ENCODE data around the gene RHOXF2B. TPM values are rescaled to one million over a fixed set of nuclear protein-coding genes. Genes with fewer than 3 reads are reported as not detected.

RHOXF2B gene
- total and polyA plus RNA-seq, 2 of the 4 experiments (the other 2 are of a cell fraction), result not detected

GRCh38 chrX:120111611-120112010 is 34.1 kb upstream of the RHOXF2B start:
- no TSS peak for BruUV-seq (replicated peaks)
- H2AK9ac ChIP-seq (replicated peaks; ENCODE audit: low read depth, low read length, poor library complexity), result no peak overlapping the region
- no peak overlapping the region for H2AFZ ChIP-seq (replicated peaks; ENCODE audit: low read length, poor library complexity)
- no peak overlapping the region for H4K91ac ChIP-seq (ENCODE audit: insufficient read depth, low read depth, low read length)
- intact Hi-C loops (cut with micrococcal nuclease), result no loop called here
- TF ChIP-seq BHLHE40 (IDR thresholded peaks at IDR 0.05; ENCODE audit: low read depth, low read length) (no peak), CEBPB (IDR thresholded peaks at IDR 0.05; ENCODE audit: low read depth, low read length) (no peak), MAFK (IDR thresholded peaks at IDR 0.05; ENCODE audit: low read depth, low read length) (no peak), RAD21 (IDR thresholded peaks at IDR 0.05; ENCODE audit: low read length) (no peak), FOS (IDR thresholded peaks at IDR 0.05; ENCODE audit: low read depth, low read length) (no peak), RCOR1 (IDR thresholded peaks at IDR 0.05; ENCODE audit: insufficient replicate concordance, low read length) (no peak), POLR2A (IDR thresholded peaks at IDR 0.05; ENCODE audit: low read depth, low read length) (no peak), MAZ (IDR thresholded peaks at IDR 0.05; ENCODE audit: borderline replicate concordance, low read depth, low read length) (no peak), NFE2L2 (IDR thresholded peaks at IDR 0.05; ENCODE audit: low read depth, low read length) (no peak), CTCF (conservative IDR thresholded peaks at IDR 0.05; ENCODE audit: low read depth, low read length) (no peak), RFX5 (IDR thresholded peaks at IDR 0.05; ENCODE audit: low read depth, low read length) (no peak), MXI1 (IDR thresholded peaks at IDR 0.05; ENCODE audit: borderline replicate concordance, low read depth, low read length) (no peak)
- TF ChIP-seq, protein P1, sequence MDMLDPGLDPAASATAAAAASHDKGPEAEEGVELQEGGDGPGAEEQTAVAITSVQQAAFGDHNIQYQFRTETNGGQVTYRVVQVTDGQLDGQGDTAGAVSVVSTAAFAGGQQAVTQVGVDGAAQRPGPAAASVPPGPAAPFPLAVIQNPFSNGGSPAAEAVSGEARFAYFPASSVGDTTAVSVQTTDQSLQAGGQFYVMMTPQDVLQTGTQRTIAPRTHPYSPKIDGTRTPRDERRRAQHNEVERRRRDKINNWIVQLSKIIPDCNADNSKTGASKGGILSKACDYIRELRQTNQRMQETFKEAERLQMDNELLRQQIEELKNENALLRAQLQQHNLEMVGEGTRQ (IDR thresholded peaks at IDR 0.05; ENCODE audit: low read depth, low read length), result no peak
- no peak overlapping the region for H3K4ac ChIP-seq (ENCODE audit: low read depth, low read length)
- H4K5ac ChIP-seq (ENCODE audit: low read depth, low read length), result no peak overlapping the region
- DNase-seq, result no peak
- H2BK15ac ChIP-seq (ENCODE audit: low read depth, low read length), result no peak overlapping the region
- H3K14ac ChIP-seq (replicated peaks; ENCODE audit: low read depth, low read length), result no peak overlapping the region
- no peaks in the 10 kb centered on the region for H3K9me3 ChIP-seq (ENCODE audit: control insufficient read depth, insufficient read depth, low read length)
- H3K4me1 ChIP-seq (ENCODE audit: control insufficient read depth, insufficient read depth, low read length), result no peaks in the 10 kb centered on the region
- H3K27ac ChIP-seq (ENCODE audit: insufficient read depth, low read length), result no peak overlapping the region
- H3K18ac ChIP-seq (ENCODE audit: low read depth, low read length), result no peak overlapping the region
- H3K79me1 ChIP-seq (ENCODE audit: low read depth in 1 of 2, low read length in 2 of 2), result no peaks in the 10 kb centered on the region
- no peak overlapping the region for H3K4me2 ChIP-seq (ENCODE audit: low read depth, low read length)
- in situ Hi-C loops (cut with MboI; ENCODE audit: low sequenced_read_pairs), result loop anchor here (25.0 kb wide), 1 partner anchor 126 kb away; no protein-coding TSS in a partner anchor
- H2BK120ac ChIP-seq (ENCODE audit: low read depth, low read length), result no peak overlapping the region
- no peak overlapping the region for H3K56ac ChIP-seq (ENCODE audit: extremely low read depth, insufficient read depth, low read length)
- no peaks in the 10 kb centered on the region for H4K20me1 ChIP-seq (ENCODE audit: insufficient read depth, low read length)
- no peak overlapping the region for H2AK5ac ChIP-seq (ENCODE audit: low read depth, low read length)
- dilution Hi-C loops (cut with HindIII; ENCODE audit: low sequenced_read_pairs, unreplicated experiment), result no loop called here
- no peak overlapping the region for H3K23ac ChIP-seq (ENCODE audit: low read depth, low read length)
- no peak overlapping the region for H2BK5ac ChIP-seq (ENCODE audit: low read depth, low read length, poor library complexity, severe bottlenecking)
- no peaks in the 10 kb centered on the region for H3K27me3 ChIP-seq (ENCODE audit: control insufficient read depth, insufficient read depth, low read length)
- ChIA-PET CTCF (interaction anchor here (0.6 kb wide), 1 partner anchor 18 kb away, joined by 4 read pairs; no protein-coding TSS in a partner anchor), POLR2A (ENCODE audit: unreplicated experiment) (no interaction called here)
- no peak overlapping the region for H3K9ac ChIP-seq (ENCODE audit: low read depth, low read length)
- ATAC-seq (ENCODE audit: low read depth), result no peak
- H2BK20ac ChIP-seq (ENCODE audit: low read depth, low read length), result no peak overlapping the region
- no peaks in the 10 kb centered on the region for H3K9me1 ChIP-seq (ENCODE audit: insufficient read depth, low read length)
- no peak overlapping the region for H4K8ac ChIP-seq (ENCODE audit: low read depth in 2 of 2, low read length in 2 of 2)
- no peak overlapping the region for H3K4me3 ChIP-seq (ENCODE audit: insufficient read depth, low read depth, low read length)
- H3K36me3 ChIP-seq (ENCODE audit: control insufficient read depth, insufficient read depth, low read length), result no peaks in the 10 kb centered on the region

All from IMR-90 (cell line).